NOMO-1 (cell line): ENCODE measurements around the gene AHSG.

Source experiments
- DNase-seq, 2 experiments: peaks; one replicate each; lab custom pipeline; 2025; ENCODE audit not compliant: unreplicated experiment in 2 of 2; lab: John Stamatoyannopoulos, UW

Gene AHSG

GRCh38 chr3:186592682-186593081 is 20.2 kb upstream of the AHSG start:
- no peak for DNase-seq

- DNase-seq, result no peak
These were observed 19.0 kb upstream of the AHSG start for GRCh38 chr3:186593862-186594261.

GRCh38 chr3:186594591-186595113 is 18.2 kb upstream of the AHSG start:
- DNase-seq, result no peak

GRCh38 chr3:186596568-186597287 is 16.1 kb upstream of the AHSG start:
- no peak for DNase-seq

- no peak for DNase-seq
These were observed 14.6 kb upstream of the AHSG start for GRCh38 chr3:186598108-186598784.

GRCh38 chr3:186598794-186599141 is 14.1 kb upstream of the AHSG start:
- DNase-seq, result no peak

- DNase-seq, result no peak
These were observed 13.6 kb upstream of the AHSG start for GRCh38 chr3:186599142-186599784.

GRCh38 chr3:186599785-186600166 is 13.1 kb upstream of the AHSG start:
- no peak for DNase-seq

- no peak for DNase-seq
These were observed 12.0 kb upstream of the AHSG start for GRCh38 chr3:186600896-186601295.

- no peak for DNase-seq
These were observed 9.7 kb upstream of the AHSG start for GRCh38 chr3:186603159-186603558.

GRCh38 chr3:186605078-186605477 is 7.8 kb upstream of the AHSG start:
- DNase-seq, result no peak

- DNase-seq, result no peak
These were observed 7.0 kb upstream of the AHSG start for GRCh38 chr3:186605561-186606545.

- no peak for DNase-seq
These were observed 4.1 kb upstream of the AHSG start for GRCh38 chr3:186608624-186609215.

GRCh38 chr3:186609247-186609868 is 3.5 kb upstream of the AHSG start:
- DNase-seq, result no peak

- no peak for DNase-seq
These were observed 795 bp upstream of the AHSG start for GRCh38 chr3:186612065-186612464.

GRCh38 chr3:186613637-186614265 is 891 bp downstream of the AHSG start:
- no peak for DNase-seq

- no peak for DNase-seq
These were observed 1.4 kb downstream of the AHSG start for GRCh38 chr3:186614266-186614596.

- peak; percentile 45 to 76 for DNase-seq
These were observed 2.0 kb downstream of the AHSG start for GRCh38 chr3:186614597-186615483.

GRCh38 chr3:186616299-186616617 is 3.4 kb downstream of the AHSG start:
- DNase-seq, result no peak
